VCaP (cell line): Measurements from ENCODE around the gene ANO9.
"Not testable (repeated sequence)": the region's sequence is repeated elsewhere in the genome, so short reads cannot be mapped to it uniquely, and the experiment has no call there.

ENCODE experiments used
- H3K27ac ChIP-seq: fragments of 450-650 bp; 2 replicates; pipeline ENCODE4 v1.5.1; 2017
- CTCF ChIP-seq: fragments of 450-650 bp; conservative IDR thresholded peaks from 2 replicates; pipeline ENCODE4 v1.5.1; 2017; ENCODE audit warnings: mild to moderate bottlenecking, moderate library complexity

Gene ANO9

GRCh38 chr11:414318-414857, 27.4 kb downstream of the ANO9 start:
- H3K27ac ChIP-seq: no peak overlapping the region

GRCh38 chr11:413120-414081, 28.4 kb downstream of the ANO9 start:
- no peak overlapping the region for H3K27ac ChIP-seq
- TF ChIP-seq CTCF: no peak

More at GRCh38 chr11:414318-414857, 27.4 kb downstream of the ANO9 start:
- no peak for TF ChIP-seq CTCF

- TF ChIP-seq CTCF: no peak
- H3K27ac ChIP-seq: no peak overlapping the region
These were observed 29.1 kb downstream of the ANO9 start for GRCh38 chr11:412641-413119.

- not testable (repeated sequence) for H3K27ac ChIP-seq
These were observed 30.3 kb downstream of the ANO9 start for GRCh38 chr11:411520-411919.

DNA sequence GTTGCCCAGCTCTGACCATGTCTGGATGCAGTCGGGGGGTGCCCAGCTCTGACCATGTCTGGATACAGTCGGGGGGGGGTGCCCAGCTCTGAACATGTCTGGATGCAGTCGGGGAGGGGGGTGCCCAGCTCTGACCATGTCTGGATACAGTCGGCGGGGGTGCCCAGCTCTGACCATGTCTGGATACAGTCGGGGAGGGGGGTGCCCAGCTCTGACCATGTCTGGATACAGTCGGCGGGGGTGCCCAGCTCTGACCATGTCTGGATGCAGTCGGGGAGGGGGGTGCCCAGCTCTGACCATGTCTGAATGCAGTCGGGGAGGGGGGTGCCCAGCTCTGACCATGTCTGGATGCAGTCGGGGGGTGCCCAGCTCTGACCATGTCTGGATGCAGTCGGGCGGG, 31.1 kb downstream of the ANO9 start:
- H3K27ac ChIP-seq: not testable (repeated sequence)

DNA sequence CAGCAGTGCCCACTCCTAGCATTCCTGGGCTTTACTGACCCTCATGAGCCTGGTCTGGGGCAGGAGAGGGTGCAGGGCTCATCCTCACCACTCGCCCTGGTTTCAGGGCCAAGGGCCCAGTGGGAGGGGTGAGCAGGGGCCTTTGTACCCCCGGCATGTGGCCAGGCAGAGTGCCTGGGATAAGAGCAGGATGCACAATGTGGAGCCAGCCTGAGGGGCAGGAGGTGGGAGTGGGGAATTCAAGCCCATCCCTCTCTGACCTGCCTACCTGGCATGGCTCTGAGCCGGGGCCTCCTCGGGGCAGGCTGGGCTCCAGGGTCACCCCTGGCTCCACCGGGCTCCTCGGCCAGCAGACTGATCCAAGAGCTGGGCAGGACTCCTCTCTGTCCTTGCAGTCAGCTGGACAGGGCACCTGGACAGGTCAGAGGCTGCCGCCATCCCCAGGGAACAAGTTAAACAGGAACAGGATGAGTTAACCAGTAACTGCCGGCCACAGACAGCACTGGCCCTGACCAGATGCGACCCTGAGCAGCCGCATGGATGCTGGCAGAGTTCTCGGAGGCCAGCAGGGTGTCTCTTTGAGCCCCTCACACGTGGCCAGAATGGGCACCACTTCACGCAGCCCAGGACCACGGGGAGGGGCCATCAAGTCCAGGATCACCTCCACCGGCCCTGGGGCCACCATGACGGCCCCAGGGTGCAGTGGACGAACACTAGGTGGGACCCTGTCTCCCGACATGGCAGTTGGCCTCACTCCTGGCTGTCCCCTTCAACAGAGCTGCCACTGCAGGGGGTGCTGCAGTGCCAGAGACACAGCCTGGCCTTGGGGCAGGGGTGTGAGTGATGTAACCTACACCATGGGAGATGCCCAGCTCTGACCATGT, 32.0 kb downstream of the ANO9 start:
- no peak for TF ChIP-seq CTCF
- H3K27ac ChIP-seq: peak overlapping the region; percentile 55

- peak overlapping the region; percentile 55 for H3K27ac ChIP-seq
- TF ChIP-seq CTCF: no peak
These were observed 32.7 kb downstream of the ANO9 start for GRCh38 chr11:409008-409599.
